ENCODE measurements around the gene TBATA.

The TBATA gene

DNA sequence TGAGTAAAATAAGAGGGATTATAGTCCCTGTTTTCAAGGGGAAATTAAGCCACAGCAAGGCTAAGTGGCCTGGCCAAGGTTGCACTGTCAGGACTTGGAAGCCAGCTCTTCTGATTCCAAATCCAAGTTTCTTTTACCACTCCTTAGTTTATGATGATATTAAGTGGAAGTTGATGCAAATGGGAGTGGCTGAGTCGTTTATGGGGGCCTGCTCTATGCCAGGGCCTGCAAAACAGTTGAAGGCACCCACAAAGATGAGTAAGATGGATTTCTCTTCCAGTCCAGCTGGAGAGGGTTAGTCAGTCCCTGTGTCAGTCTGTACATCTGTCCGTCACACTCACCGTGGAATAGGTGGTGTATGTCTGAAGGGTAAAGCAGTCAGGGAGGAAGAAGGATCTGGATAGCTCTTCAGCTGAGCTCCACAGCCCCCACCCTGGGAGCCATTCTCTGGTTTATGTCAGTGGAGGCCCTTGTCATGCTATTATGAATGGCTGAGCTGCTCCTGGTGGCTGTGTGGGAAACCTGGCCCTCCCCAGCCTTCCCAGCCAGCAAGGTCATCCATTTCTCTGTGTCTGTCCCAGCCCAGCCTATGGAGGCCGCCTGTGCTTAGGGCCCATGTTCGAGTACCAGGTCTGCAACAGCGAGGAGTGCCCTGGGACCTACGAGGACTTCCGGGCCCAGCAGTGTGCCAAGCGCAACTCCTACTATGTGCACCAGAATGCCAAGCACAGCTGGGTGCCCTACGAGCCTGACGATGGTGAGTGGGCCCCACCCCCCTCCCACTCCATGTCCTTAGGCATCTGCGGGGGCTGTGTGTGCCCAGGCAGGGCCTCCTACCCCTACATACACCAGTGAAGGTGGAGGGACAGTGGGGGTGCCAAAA lies 44.5 kb downstream of the TBATA start:
- DNase-seq (ENCODE audit: low read depth in 1 of 2, low spot score in 1 of 2), result no peak
- in situ Hi-C loops (cut with HindIII; ENCODE audit: low pct_unique_long_range_greater_than_20kb, low sequenced_read_pairs), result no loop called here
- TF ChIP-seq JUND (IDR thresholded peaks at IDR 0.05; ENCODE audit: low read depth), result no peak

DNA sequence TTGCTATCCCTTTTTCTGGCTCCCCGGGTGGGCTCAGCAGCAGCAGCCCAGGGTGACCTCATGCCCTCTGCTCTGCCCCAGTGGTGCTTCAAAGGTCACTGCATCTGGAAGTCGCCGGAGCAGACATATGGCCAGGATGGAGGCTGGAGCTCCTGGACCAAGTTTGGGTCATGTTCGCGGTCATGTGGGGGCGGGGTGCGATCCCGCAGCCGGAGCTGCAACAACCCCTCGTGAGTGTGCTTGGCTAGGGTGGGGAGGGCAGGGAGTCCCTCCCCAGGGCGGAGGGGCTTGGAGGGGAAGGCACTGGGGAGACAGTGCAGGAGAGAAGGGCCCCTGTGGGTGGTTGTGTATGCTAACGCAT lies 46.4 kb downstream of the TBATA start:
- no peak for DNase-seq (ENCODE audit: low read depth in 1 of 2, low spot score in 1 of 2)
- TF ChIP-seq JUND (IDR thresholded peaks at IDR 0.05; ENCODE audit: low read depth), result no peak
- in situ Hi-C loops (cut with HindIII; ENCODE audit: low pct_unique_long_range_greater_than_20kb, low sequenced_read_pairs), result no loop called here

DNA sequence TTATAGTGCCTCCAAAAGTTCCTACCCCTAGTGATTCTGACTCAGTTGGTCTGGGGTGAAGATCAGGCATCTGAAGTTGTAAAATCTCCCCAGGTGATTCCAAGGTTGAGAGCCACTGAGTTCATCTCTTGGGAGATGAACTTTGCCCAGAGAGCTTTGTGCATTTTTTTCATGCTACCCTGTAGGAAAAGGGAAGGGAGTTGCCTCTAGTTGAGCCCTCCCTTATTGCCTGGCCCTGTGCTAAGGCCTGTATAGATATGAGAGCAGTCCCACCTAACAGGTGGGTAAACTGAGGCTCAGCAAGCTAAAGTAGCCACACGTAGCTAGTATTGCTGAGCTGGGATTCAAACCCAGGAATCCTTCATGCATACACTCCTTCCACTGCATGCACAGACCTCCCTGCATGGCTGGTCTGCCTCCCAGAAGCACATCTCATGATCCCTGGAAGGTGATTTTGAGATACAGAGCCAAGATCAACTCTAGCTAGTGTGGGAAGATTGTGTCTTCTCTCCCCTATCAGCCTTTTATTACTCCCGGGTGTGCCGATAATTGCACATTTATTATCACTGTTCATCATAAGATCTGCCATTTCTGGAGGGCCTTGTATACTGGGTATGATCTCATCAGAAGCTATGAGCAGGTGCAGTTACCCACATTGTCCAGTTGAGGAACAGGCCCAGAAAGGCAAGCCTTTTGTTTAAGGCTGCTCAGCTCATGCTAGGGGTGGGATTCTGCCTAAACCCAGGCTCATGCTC lies 47.0 kb downstream of the TBATA start:
- no peak for TF ChIP-seq JUND (IDR thresholded peaks at IDR 0.05; ENCODE audit: low read depth)
- DNase-seq (ENCODE audit: low read depth in 1 of 2, low spot score in 1 of 2), result no peak
- in situ Hi-C loops (cut with HindIII; ENCODE audit: low pct_unique_long_range_greater_than_20kb, low sequenced_read_pairs), result no loop called here

DNA sequence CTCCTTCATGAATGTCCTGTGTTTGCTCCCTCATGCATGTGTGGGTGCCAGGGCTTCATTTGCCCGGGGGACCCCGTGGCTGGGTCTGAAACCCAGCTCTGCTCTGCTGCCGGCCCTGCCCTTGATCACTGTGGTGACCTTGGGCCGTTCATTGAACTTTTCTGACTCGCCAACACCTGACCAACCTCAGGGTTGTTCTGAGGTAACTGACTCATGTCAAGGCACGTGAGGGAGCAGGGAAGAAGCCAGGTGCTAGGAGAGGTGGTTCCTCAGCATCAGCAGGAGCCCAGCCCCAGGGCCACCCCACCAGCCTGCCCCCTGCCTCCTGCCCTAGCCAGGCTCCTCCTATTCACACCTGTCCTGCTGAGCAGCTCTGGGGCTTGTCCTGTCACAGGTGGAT lies 47.9 kb downstream of the TBATA start:
- in situ Hi-C loops (cut with HindIII; ENCODE audit: low pct_unique_long_range_greater_than_20kb, low sequenced_read_pairs), result no loop called here
- no peak for DNase-seq (ENCODE audit: low read depth in 1 of 2, low spot score in 1 of 2)
- no peak for TF ChIP-seq JUND (IDR thresholded peaks at IDR 0.05; ENCODE audit: low read depth)

DNA sequence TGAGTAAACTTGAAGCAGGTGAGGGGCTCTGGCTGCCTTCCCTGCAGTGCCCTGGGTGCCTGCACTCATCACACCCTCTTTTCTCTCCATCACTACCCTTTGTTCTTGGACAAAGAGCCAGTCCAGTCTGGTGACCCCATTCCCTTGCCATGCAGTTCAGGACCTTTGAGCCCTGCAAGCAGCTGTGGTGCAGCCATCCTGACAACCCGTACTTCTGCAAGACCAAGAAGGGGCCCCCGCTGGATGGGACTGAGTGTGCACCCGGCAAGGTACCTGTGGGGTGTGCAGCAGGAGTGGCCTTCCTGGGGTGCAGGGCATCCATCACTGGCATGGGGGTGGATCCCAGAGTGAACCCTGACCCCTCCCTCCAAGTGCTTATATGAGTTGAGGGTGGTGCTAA lies 48.7 kb downstream of the TBATA start:
- DNase-seq (ENCODE audit: low read depth in 1 of 2, low spot score in 1 of 2), result no peak
- TF ChIP-seq JUND (IDR thresholded peaks at IDR 0.05; ENCODE audit: low read depth), result no peak
- in situ Hi-C loops (cut with HindIII; ENCODE audit: low pct_unique_long_range_greater_than_20kb, low sequenced_read_pairs), result no loop called here

DNA sequence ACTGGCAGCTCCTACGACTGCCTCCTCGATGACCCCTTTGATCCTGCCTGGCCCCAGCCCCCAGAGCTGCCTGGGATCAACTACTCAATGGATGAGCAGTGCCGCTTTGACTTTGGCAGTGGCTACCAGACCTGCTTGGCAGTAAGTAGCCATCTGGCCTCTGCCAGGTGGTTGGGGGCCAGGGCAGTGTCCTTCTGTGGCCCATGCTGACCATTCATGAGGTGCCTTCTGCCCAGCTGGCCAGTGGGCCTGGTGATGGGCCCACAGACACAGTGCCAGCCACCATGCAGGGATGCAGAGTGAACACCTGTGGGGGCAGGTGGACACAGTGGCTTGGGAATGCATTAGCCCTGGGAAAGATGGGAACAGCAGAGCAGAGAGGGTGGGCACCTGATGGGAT lies 50.0 kb downstream of the TBATA start:
- in situ Hi-C loops (cut with HindIII; ENCODE audit: low pct_unique_long_range_greater_than_20kb, low sequenced_read_pairs), result no loop called here
- TF ChIP-seq JUND (IDR thresholded peaks at IDR 0.05; ENCODE audit: low read depth), result no peak
- no peak for DNase-seq (ENCODE audit: low read depth in 1 of 2, low spot score in 1 of 2)

DNA sequence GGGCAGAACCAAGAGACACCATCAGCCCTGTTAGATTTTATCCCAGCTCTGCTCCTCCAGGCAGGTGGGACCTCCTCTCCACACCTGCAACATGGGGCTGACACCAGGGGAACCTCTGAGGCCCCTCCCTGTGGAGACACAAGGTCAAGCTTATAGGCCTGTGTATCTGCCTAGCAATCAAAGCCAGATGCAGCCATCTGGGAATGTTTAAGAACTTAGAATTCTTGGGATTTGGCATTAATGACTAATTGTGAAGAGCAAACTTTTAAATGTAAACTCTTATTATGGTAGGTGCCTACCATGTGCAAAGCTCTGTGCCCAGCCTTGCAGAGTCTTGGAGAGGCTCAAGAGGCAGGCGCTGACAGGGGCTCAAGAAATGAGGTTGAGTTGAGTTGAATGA lies 52.1 kb downstream of the TBATA start:
- DNase-seq (ENCODE audit: low read depth in 1 of 2, low spot score in 1 of 2), result no peak
- in situ Hi-C loops (cut with HindIII; ENCODE audit: low pct_unique_long_range_greater_than_20kb, low sequenced_read_pairs), result no loop called here
- TF ChIP-seq JUND (IDR thresholded peaks at IDR 0.05; ENCODE audit: low read depth), result no peak

DNA sequence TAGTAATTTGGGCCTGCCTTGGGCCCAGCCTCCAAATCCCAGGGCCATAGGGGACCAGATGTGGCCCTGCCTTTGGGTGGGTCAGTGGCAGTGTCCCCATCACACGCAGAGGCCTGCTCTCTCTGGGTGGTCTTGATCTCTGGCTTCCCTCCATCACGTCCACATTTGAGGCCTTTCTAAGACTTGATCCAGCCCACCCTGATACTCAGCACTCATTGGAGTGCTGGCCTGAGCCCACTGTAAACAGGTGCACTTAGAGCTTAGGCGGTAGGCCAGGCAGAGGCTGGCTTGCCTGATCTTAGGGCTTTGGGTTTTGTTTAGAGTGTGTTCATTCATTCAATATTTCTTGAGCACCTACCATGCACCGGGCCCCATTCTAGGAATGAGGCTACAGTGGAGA lies 52.6 kb downstream of the TBATA start:
- in situ Hi-C loops (cut with HindIII; ENCODE audit: low pct_unique_long_range_greater_than_20kb, low sequenced_read_pairs), result no loop called here
- no peak for TF ChIP-seq JUND (IDR thresholded peaks at IDR 0.05; ENCODE audit: low read depth)
- no peak for DNase-seq (ENCODE audit: low read depth in 1 of 2, low spot score in 1 of 2)

DNA sequence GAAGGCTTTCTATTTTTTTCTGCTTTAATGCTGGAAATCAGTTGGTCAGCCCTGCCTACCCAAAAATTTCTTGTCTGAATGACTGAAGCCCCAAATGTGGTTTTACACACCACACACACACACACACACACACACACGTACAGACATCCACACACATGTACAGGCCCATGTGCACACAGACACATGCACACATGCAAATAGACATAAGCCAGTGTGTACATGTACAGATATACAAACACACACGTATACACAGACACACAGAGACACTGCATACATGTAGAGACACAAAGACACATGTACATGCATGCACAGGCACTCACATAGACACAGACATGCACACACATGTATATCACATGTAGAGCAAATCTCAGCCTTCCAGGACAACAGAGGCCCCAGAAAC lies 54.2 kb downstream of the TBATA start:
- in situ Hi-C loops (cut with HindIII; ENCODE audit: low pct_unique_long_range_greater_than_20kb, low sequenced_read_pairs), result no loop called here
- TF ChIP-seq JUND (IDR thresholded peaks at IDR 0.05; ENCODE audit: low read depth), result no peak

DNA sequence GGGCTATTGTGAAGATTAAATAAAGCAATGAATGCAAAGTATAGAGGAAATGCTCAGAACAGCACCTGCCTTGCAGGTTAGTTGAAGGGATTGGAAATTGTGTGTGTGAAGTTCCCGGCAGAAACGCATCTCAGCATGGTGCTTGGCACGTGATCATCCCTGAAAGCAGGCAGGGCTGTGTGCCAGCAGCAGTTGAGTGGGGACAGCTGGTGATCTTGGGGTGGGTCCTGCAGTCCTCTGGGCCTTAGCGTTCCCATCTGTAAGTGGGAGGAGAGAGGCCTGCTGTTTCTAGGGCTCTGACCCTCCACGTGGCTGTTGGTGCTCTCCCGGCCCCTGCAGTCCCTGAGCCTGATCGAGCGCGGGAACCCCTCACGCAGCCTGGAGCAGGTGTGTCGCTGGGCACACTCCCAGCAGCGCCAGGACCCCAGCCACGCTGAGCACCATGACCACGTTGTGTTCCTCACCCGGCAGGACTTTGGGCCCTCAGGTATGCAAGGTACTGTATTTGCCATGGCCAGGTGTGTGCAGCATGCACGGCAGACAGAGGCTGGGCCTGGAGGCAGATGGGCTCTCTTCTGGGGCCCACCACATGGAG lies 55.3 kb downstream of the TBATA start:
- in situ Hi-C loops (cut with HindIII; ENCODE audit: low pct_unique_long_range_greater_than_20kb, low sequenced_read_pairs), result no loop called here
- TF ChIP-seq JUND (IDR thresholded peaks at IDR 0.05; ENCODE audit: low read depth), result no peak
- no peak for DNase-seq (ENCODE audit: low read depth in 1 of 2, low spot score in 1 of 2)

More for the DNA sequence above, 54.2 kb downstream of the TBATA start:
- DNase-seq (ENCODE audit: low read depth in 1 of 2, low spot score in 1 of 2), result no peak

DNA sequence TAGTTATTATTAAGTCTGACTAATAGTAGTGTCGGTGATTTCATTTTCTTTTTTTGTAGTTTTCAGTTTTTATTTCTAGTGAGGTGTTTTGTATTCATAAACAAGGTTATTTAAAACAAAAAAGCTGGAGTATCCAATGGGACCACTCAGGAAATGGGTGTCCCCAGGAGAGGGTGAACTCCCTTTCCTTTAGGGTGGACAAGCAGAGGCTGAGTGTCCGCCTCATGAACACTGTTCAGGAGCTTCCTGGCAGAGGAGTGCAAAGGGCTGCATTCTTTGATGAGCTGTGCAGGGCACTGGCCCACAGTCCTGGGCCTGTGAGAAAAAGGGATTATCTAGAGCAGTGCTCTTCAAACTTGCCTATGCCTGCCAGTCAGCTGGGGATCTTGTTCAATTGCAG lies 56.8 kb downstream of the TBATA start:
- DNase-seq (ENCODE audit: low read depth in 1 of 2, low spot score in 1 of 2), result no peak
- in situ Hi-C loops (cut with HindIII; ENCODE audit: low pct_unique_long_range_greater_than_20kb, low sequenced_read_pairs), result no loop called here
- no peak for TF ChIP-seq JUND (IDR thresholded peaks at IDR 0.05; ENCODE audit: low read depth)

DNA sequence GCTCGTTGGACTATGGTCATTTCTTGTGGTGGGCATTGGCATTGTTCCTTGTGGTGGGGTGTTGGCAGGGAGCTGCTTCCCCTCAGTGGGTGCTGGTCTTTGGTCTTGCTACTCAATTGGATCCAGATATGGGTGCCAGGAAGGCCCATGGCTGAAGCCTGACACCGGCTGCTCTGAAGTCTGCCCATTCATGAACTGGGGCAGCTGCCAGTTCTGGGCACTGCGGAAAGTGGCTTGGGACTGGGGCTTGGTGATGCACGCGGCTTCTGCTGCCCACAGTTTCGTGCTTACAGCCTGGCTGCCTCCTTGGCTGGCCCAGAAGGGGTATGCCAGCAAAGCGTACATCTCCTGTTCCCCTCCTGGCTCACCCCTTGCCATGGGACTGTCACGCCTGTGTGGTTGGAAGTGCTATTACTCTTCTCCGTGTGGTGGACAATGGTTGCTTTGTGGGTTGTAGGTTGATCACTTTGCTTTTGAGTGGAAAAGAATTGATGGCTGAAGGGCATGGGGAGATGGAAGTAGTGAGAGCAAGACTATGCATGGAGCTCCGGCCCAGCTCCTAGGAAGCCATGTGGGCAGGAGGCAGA lies 58.2 kb downstream of the TBATA start:
- no peak for TF ChIP-seq JUND (IDR thresholded peaks at IDR 0.05; ENCODE audit: low read depth)
- no peak for DNase-seq (ENCODE audit: low read depth in 1 of 2, low spot score in 1 of 2)
- in situ Hi-C loops (cut with HindIII; ENCODE audit: low pct_unique_long_range_greater_than_20kb, low sequenced_read_pairs), result no loop called here

DNA sequence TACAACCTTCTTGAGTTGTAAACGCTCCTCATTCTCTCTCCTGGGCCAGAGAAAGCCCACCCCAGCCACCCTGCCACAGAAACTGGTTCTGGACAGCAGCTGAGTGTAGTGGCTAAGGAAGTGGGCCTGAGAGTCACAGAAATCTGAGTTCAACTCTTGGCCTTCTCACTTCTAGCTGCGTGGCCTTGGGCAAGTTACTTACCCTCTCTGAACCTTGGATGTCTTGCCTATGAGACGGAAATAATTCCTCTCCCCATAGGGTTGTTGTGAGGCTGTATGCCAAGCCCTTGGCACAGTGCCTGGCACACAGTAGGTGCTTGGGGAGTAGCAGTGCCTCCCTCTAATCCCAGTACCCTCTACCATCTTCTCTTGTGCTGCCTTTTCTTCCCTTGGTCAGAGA lies 61.4 kb downstream of the TBATA start:
- no peak for DNase-seq (ENCODE audit: low read depth in 1 of 2, low spot score in 1 of 2)

More for the DNA sequence above, 61.4 kb downstream of the TBATA start:
- TF ChIP-seq JUND (IDR thresholded peaks at IDR 0.05; ENCODE audit: low read depth), result no peak
- in situ Hi-C loops (cut with HindIII; ENCODE audit: low pct_unique_long_range_greater_than_20kb, low sequenced_read_pairs), result no loop called here
